Measurements from ENCODE around the gene NAALADL2.
"Not testable (repeated sequence)": the region's sequence is repeated elsewhere in the genome, so short reads cannot be mapped to it uniquely, and the experiment has no call there.

NAALADL2 gene

GRCh38 chr3:175434561-175434960 is 575.4 kb downstream of the NAALADL2 start:
- TF ChIP-seq CTCF (conservative IDR thresholded peaks at IDR 0.05) (no peak), ZFX (IDR thresholded peaks at IDR 0.05) (no peak)
- H3K27ac ChIP-seq, result no peak overlapping the region

- no peak overlapping the region for H3K27ac ChIP-seq
- TF ChIP-seq ZFX (IDR thresholded peaks at IDR 0.05), result no peak
- no peak for TF ChIP-seq CTCF (conservative IDR thresholded peaks at IDR 0.05)
Observed at GRCh38 chr3:175443682-175444081, 584.5 kb downstream of the NAALADL2 start.

- no peak for TF ChIP-seq ZFX (IDR thresholded peaks at IDR 0.05)
- no peak overlapping the region for H3K27ac ChIP-seq
Observed at GRCh38 chr3:175445741-175446140, 586.6 kb downstream of the NAALADL2 start.

- no peak for TF ChIP-seq ZFX (IDR thresholded peaks at IDR 0.05)
- TF ChIP-seq CTCF (conservative IDR thresholded peaks at IDR 0.05), result no peak
- H3K27ac ChIP-seq, result no peak overlapping the region
Observed at GRCh38 chr3:175447521-175447920, 588.4 kb downstream of the NAALADL2 start.

GRCh38 chr3:175453361-175453760 is 594.2 kb downstream of the NAALADL2 start:
- H3K27ac ChIP-seq, result no peak overlapping the region
- TF ChIP-seq ZFX (IDR thresholded peaks at IDR 0.05) (no peak), CTCF (conservative IDR thresholded peaks at IDR 0.05) (no peak)

- H3K27ac ChIP-seq, result no peak overlapping the region
- TF ChIP-seq ZFX (IDR thresholded peaks at IDR 0.05) (no peak), CTCF (conservative IDR thresholded peaks at IDR 0.05) (no peak)
Observed at GRCh38 chr3:175456466-175456865, 597.3 kb downstream of the NAALADL2 start.

GRCh38 chr3:175457301-175457700 is 598.2 kb downstream of the NAALADL2 start:
- TF ChIP-seq CTCF (conservative IDR thresholded peaks at IDR 0.05) (no peak), ZFX (IDR thresholded peaks at IDR 0.05) (no peak)
- no peak overlapping the region for H3K27ac ChIP-seq

- H3K27ac ChIP-seq, result not testable (repeated sequence)
Observed at GRCh38 chr3:175460849-175461399, 601.8 kb downstream of the NAALADL2 start.
